GM23338 (cell line): Measurements from ENCODE around the gene EFCAB10.

Experiments used
- EZH2 ChIP-seq: fragments of 200-600 bp; sonication (generic); IDR thresholded peaks from one replicate; pipeline ENCODE4 v1.8.0; 2017; ENCODE audit warnings: antibody characterized with exemption, mild to moderate bottlenecking, low read depth; ENCODE audit not compliant: unreplicated experiment
- EZH2phosphoT487 ChIP-seq: fragments of 200-600 bp; sonication (generic); IDR thresholded peaks from one replicate; pipeline ENCODE4 v1.8.1; 2018; ENCODE audit warnings: antibody characterized with exemption; ENCODE audit not compliant: unreplicated experiment
- NANOG ChIP-seq: IDR thresholded peaks from 2 replicates; pipeline ENCODE4 v1.6.1; 2016; ENCODE audit warnings: antibody characterized with exemption, borderline replicate concordance
- POLR2AphosphoS5 ChIP-seq: IDR thresholded peaks from 2 replicates; pipeline ENCODE4 v1.6.1; 2016; ENCODE audit warnings: antibody characterized with exemption, low read depth
- TF ChIP-seq, protein P1 (sequence below), 2 experiments: fragments of 200-600 bp in 1 of 2; sonication (generic) in 1 of 2; conservative IDR thresholded peaks; 2 replicates each; pipeline versions ENCODE4 v1.5.1 to v1.6.1; 2016 to 2017; ENCODE audit warnings: antibody characterized with exemption in 2 of 2, low read depth in 2 of 2, mild to moderate bottlenecking in 2 of 2, moderate library complexity in 1 of 2

DNA sequence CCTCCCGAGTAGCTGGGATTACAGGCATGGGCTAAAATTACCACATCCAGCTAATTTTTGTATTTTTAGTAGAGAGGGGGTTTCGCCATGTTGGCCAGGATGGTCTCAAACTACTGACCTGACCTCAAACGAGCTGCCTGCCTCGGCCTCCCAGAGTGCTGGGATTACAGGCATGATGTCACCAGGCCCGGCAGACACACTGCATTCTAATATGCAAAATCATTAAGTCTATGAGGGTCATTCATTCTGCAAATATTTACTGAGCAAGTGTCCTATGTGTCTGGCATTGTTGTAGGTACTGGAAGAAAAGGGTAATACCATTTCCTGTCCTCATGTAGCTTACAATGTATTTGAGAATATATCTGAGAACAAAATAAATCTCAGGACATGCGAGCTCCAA is 61.9 kb downstream of the EFCAB10 start:
- TF ChIP-seq, protein P1, sequence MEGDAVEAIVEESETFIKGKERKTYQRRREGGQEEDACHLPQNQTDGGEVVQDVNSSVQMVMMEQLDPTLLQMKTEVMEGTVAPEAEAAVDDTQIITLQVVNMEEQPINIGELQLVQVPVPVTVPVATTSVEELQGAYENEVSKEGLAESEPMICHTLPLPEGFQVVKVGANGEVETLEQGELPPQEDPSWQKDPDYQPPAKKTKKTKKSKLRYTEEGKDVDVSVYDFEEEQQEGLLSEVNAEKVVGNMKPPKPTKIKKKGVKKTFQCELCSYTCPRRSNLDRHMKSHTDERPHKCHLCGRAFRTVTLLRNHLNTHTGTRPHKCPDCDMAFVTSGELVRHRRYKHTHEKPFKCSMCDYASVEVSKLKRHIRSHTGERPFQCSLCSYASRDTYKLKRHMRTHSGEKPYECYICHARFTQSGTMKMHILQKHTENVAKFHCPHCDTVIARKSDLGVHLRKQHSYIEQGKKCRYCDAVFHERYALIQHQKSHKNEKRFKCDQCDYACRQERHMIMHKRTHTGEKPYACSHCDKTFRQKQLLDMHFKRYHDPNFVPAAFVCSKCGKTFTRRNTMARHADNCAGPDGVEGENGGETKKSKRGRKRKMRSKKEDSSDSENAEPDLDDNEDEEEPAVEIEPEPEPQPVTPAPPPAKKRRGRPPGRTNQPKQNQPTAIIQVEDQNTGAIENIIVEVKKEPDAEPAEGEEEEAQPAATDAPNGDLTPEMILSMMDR (conservative IDR thresholded peaks at IDR 0.05; ENCODE audit: low read depth in 2 of 2), result no peak
- TF ChIP-seq POLR2AphosphoS5 (no peak), NANOG (no peak), EZH2phosphoT487 (no peak), EZH2 (no peak)
